ENCODE measurements around the gene HSD17B1.

The HSD17B1 gene

DNA sequence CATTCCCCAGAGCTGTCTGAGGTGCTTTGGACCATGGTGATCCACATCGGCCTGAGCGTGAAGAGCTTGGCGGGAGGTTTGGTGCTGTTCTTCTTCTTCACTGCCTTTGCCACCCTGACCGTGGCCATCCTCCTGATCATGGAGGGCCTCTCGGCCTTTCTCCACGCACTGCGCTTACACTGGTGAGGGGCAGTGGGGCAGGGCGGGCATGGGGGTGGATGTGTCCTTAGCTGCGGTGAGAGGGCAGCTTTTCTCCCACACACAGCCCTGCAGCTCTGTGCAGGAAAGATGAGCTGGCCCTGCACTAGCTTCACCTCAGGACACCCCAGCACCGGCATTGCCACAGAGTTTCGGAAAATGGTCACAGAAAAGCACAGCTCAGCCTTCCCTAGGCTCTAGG lies 38.4 kb upstream of the HSD17B1 start:
- no peak for TF ChIP-seq FOXP2 (optimal IDR thresholded peaks at IDR 0.05; ENCODE audit: borderline replicate concordance, extremely low read depth, extremely low read length, insufficient read depth)
- TF ChIP-seq, protein P1, sequence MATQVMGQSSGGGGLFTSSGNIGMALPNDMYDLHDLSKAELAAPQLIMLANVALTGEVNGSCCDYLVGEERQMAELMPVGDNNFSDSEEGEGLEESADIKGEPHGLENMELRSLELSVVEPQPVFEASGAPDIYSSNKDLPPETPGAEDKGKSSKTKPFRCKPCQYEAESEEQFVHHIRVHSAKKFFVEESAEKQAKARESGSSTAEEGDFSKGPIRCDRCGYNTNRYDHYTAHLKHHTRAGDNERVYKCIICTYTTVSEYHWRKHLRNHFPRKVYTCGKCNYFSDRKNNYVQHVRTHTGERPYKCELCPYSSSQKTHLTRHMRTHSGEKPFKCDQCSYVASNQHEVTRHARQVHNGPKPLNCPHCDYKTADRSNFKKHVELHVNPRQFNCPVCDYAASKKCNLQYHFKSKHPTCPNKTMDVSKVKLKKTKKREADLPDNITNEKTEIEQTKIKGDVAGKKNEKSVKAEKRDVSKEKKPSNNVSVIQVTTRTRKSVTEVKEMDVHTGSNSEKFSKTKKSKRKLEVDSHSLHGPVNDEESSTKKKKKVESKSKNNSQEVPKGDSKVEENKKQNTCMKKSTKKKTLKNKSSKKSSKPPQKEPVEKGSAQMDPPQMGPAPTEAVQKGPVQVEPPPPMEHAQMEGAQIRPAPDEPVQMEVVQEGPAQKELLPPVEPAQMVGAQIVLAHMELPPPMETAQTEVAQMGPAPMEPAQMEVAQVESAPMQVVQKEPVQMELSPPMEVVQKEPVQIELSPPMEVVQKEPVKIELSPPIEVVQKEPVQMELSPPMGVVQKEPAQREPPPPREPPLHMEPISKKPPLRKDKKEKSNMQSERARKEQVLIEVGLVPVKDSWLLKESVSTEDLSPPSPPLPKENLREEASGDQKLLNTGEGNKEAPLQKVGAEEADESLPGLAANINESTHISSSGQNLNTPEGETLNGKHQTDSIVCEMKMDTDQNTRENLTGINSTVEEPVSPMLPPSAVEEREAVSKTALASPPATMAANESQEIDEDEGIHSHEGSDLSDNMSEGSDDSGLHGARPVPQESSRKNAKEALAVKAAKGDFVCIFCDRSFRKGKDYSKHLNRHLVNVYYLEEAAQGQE (IDR thresholded peaks at IDR 0.05; ENCODE audit: insufficient read depth in 1 of 2, low read depth in 2 of 2, low read length in 2 of 2): no peak
- no peak for TF ChIP-seq SIN3A (IDR thresholded peaks at IDR 0.05; ENCODE audit: borderline replicate concordance, insufficient read depth, low read length)

- TF ChIP-seq SIN3A (IDR thresholded peaks at IDR 0.05; ENCODE audit: borderline replicate concordance, insufficient read depth, low read length): no peak
- no peak for TF ChIP-seq FOXP2 (optimal IDR thresholded peaks at IDR 0.05; ENCODE audit: borderline replicate concordance, extremely low read depth, extremely low read length, insufficient read depth)
- no peak for TF ChIP-seq TAF1 (IDR thresholded peaks at IDR 0.05; ENCODE audit: borderline replicate concordance, insufficient read depth, low read length)
- no peak for TF ChIP-seq POLR2AphosphoS5 (IDR thresholded peaks at IDR 0.05; ENCODE audit: low read depth, low read length)
- TF ChIP-seq, protein P1 (IDR thresholded peaks at IDR 0.05; ENCODE audit: insufficient read depth in 1 of 2, low read depth in 2 of 2, low read length in 2 of 2): no peak
Observed at GRCh38 chr17:42514867-42515266, 37.9 kb upstream of the HSD17B1 start.

- TF ChIP-seq POLR2AphosphoS5 (IDR thresholded peaks at IDR 0.05; ENCODE audit: low read depth, low read length): no peak
- peak; percentile 52 for TF ChIP-seq FOXP2 (optimal IDR thresholded peaks at IDR 0.05; ENCODE audit: borderline replicate concordance, extremely low read depth, extremely low read length, insufficient read depth)
Observed at GRCh38 chr17:42517516-42517915, 35.2 kb upstream of the HSD17B1 start.

DNA sequence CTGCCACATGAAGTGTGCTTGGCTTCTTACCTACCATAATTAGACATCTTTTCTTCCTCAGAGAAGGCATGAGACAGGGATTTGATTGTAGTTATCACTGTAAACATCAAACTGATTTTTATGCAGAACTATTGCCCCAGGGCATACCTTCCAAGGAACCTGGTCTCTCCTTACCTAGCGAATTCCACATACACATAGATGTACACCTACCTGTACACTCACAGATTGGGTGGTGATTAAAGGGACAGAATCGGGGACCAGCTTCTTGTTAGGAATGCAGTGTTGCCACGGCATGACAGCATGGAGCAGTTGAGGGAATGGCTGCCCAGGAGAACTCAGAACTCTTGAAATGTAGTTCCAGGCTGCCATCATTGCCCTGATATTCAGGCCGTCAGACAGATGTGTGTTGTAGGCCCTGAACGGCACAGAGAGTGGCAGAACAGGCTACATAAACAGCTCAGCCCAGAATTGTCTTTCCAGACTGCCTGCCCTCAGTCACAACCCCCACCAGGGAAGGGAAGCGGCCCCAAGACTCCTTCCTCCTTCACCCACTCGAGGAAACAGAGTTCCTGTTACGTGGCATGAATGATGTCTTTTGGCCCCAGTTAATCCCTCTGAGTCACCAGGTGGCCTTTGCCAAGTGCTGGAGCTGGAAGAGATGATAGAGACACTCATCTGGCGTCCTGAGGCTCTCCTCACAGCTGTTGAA lies 34.5 kb upstream of the HSD17B1 start:
- TF ChIP-seq TAF1 (IDR thresholded peaks at IDR 0.05; ENCODE audit: borderline replicate concordance, insufficient read depth, low read length) (no peak), POLR2AphosphoS5 (IDR thresholded peaks at IDR 0.05; ENCODE audit: low read depth, low read length) (no peak)
- TF ChIP-seq, protein P1 (IDR thresholded peaks at IDR 0.05; ENCODE audit: insufficient read depth in 1 of 2, low read depth in 2 of 2, low read length in 2 of 2): 0 out of 4 replicates have a peak, but pooled peaks of 1 of the 2 experiments have one; percentile 32

DNA sequence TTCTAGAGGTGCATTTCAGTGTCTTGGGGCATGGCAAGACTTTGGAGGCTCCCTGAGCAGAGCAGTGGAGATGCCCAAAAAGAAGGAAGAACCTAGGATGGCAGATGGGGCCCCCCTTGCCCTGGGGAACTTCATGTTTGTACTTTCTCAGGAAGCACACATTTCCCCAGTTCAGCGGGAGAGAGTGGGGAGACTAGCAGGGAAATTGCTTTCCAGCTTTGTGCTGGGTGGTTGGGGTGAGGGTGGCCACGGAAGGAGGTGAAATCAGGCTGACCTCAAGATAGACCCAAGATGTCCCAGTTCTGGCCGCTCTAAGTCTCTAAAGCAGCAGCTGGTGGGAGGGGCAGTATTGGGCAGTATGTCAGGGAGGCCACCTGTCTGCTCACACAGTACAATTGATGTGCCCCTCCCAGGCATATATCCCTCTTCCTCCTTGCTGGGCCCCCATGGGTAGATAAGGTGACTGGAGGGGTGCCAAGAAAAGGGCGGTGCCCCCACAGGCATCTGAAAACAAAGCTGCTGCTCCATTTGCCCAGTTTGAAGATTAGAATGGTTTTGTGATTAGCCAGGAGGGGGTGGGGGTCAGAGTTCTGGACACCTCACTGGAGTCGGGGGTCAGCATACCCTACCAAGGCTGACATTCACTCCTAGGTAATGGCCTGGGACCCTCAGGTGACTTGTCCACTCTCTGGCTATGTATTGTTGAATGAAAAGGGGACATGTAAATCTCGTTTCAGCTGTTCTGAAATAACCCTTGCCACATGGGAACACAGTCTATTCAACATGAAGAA lies 33.8 kb upstream of the HSD17B1 start:
- no peak for TF ChIP-seq POLR2AphosphoS5 (IDR thresholded peaks at IDR 0.05; ENCODE audit: low read depth, low read length)

All from PFSK-1 (cell line).